Uterus (tissue), 2 donors: ENCODE measurements around the gene PIWIL4.

ENCODE experiments used
- CTCF ChIP-seq, 4 experiments: fragments of 200-600 bp in 2 of 4; fragments of 450-650 bp in 2 of 4; sonication (generic) in 2 of 4; IDR thresholded peaks; one replicate each; pipeline ENCODE4 v1.5.1; 2016 to 2019; ENCODE audit warnings: antibody characterized with exemption in 4 of 4, mild to moderate bottlenecking in 2 of 4, moderate library complexity in 1 of 4
- POLR2A ChIP-seq, 2 donors: fragments of 450-650 bp; IDR thresholded peaks; one replicate each; pipeline ENCODE4 v1.6.1; 2016; ENCODE audit warnings: antibody characterized with exemption in 2 of 2, mild to moderate bottlenecking in 1 of 2, moderate library complexity in 1 of 2

- TF ChIP-seq CTCF (IDR thresholded peaks at IDR 0.05) (no peak), POLR2A (IDR thresholded peaks at IDR 0.05) (no peak)
Observed at GRCh38 chr11:94636388-94636949, 69.3 kb downstream of the PIWIL4 start.
